PC-9 (cell line): Measurements from ENCODE around the gene METTL5.

Source experiments
- EZH2 ChIP-seq: fragments of 200-600 bp; sonication (generic); IDR thresholded peaks from 2 replicates; pipeline ENCODE4 v1.8.0; 2017; ENCODE audit warnings: antibody characterized with exemption, low read depth
- TF ChIP-seq, protein P1 (sequence below): fragments of 200-600 bp; sonication (generic); conservative IDR thresholded peaks from 2 replicates; pipeline ENCODE4 v1.6.1; 2017; ENCODE audit warnings: mixed run types, antibody characterized with exemption, mild to moderate bottlenecking, moderate library complexity

DNA sequence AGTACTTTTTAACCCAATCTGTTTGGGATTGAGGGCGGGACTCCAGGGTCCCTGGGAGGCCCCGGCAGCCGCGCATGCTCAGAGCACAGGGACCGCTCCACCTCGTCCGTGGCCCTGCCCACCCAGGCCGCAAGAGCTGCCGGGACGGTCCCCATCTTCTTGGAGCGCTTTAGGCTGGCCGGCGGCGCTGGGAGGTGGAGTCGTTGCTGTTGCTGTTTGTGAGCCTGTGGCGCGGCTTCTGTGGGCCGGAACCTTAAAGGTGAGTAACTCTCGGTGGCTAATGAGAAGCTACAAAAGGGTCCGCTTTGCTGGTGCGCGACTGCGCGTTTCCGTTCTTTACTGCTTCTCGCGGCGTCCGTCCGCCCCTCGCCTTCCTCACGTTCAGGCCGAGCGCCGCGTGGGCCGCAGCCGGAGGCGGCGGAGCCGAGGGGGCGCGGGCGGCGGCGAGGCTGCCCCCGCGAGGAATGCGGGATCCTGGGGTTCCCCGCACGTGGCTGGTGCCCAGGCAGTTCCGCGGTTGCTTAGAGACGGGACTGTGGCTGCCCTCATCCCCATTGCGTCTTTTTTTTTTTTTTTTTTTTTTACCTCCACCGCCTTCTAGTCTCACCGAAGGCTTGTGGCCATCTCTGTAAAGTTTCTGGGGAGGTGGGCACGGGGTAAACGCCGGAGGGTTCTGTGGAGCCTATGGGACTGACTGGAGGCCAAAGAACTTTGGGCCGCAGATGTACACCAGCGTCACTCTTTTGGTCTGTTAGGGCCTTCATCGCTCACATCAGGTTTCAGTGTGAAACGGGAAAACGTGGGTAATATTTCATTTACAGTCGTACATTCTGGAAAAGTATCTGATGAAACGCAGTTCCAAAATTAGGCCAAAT is 25.8 kb downstream of the METTL5 start, which contains the start of gene SSB:
- TF ChIP-seq, protein P1, sequence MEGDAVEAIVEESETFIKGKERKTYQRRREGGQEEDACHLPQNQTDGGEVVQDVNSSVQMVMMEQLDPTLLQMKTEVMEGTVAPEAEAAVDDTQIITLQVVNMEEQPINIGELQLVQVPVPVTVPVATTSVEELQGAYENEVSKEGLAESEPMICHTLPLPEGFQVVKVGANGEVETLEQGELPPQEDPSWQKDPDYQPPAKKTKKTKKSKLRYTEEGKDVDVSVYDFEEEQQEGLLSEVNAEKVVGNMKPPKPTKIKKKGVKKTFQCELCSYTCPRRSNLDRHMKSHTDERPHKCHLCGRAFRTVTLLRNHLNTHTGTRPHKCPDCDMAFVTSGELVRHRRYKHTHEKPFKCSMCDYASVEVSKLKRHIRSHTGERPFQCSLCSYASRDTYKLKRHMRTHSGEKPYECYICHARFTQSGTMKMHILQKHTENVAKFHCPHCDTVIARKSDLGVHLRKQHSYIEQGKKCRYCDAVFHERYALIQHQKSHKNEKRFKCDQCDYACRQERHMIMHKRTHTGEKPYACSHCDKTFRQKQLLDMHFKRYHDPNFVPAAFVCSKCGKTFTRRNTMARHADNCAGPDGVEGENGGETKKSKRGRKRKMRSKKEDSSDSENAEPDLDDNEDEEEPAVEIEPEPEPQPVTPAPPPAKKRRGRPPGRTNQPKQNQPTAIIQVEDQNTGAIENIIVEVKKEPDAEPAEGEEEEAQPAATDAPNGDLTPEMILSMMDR = no peak
- no peak for TF ChIP-seq EZH2
